Measurements from ENCODE around the gene SHMT2.

DNA sequence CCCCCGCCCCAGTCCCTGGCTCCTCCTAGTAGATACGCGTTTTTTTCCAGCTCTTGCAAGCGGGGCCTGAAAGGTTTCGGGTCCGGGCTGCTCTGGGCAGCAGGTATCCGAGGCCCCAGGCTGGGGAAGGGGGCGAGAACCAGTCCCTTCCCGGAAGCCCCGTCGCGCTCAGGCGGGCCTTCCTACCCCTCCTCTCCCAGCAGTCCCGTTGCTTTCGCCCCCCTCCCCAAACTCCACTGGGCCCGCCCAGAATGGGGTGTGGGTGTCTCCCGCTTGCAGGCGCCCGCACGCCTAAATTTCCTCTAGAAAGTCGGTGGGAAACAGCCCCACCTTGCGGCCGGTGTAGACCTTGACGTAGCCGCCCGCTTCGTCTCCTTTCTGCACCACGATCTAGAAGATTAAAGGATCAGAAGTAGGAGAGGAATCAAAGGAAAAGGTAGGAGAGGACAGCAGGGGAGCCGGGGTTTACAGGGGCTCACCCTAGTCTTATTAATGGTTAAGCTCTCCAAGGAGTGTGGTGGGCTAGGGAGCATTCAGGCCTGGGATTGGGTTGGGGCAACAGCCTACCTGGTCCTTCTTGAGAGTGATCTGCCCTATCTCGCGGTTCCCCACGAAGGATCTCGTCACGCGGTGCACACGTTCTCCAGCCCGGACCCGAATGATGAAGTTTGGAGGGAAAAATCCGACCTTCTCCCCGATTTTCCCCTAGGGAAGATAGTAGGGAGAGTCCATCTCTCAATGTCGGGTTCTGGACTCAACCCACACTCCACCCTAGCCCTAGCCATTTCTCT, 14.2 kb downstream of the SHMT2 start:
- TF ChIP-seq, protein P1, sequence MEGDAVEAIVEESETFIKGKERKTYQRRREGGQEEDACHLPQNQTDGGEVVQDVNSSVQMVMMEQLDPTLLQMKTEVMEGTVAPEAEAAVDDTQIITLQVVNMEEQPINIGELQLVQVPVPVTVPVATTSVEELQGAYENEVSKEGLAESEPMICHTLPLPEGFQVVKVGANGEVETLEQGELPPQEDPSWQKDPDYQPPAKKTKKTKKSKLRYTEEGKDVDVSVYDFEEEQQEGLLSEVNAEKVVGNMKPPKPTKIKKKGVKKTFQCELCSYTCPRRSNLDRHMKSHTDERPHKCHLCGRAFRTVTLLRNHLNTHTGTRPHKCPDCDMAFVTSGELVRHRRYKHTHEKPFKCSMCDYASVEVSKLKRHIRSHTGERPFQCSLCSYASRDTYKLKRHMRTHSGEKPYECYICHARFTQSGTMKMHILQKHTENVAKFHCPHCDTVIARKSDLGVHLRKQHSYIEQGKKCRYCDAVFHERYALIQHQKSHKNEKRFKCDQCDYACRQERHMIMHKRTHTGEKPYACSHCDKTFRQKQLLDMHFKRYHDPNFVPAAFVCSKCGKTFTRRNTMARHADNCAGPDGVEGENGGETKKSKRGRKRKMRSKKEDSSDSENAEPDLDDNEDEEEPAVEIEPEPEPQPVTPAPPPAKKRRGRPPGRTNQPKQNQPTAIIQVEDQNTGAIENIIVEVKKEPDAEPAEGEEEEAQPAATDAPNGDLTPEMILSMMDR (IDR thresholded peaks at IDR 0.05; ENCODE audit: insufficient read depth, low read length), result peak; percentile 36
- no peak for TF ChIP-seq SPI1 (IDR thresholded peaks at IDR 0.05; ENCODE audit: borderline replicate concordance, low read depth)
- TF ChIP-seq POLR2AphosphoS5 (IDR thresholded peaks at IDR 0.05; ENCODE audit: low read depth), result no peak

Measured in HL-60 (cell line).